IPS-NIHi11 (cell line): Measurements from ENCODE around the gene GABBR2.

ENCODE experiments used
- DNase-seq: peaks from one replicate; pipeline ENCODE4 v3.0.0; 2012; ENCODE audit warnings: mixed read lengths, low spot score

GABBR2 gene

GRCh38 chr9:98568909-98569469 lies 139.7 kb downstream of the GABBR2 start:
- DNase-seq, result no peak

- no peak for DNase-seq
These were observed 140.4 kb downstream of the GABBR2 start for GRCh38 chr9:98568234-98568908.

DNA sequence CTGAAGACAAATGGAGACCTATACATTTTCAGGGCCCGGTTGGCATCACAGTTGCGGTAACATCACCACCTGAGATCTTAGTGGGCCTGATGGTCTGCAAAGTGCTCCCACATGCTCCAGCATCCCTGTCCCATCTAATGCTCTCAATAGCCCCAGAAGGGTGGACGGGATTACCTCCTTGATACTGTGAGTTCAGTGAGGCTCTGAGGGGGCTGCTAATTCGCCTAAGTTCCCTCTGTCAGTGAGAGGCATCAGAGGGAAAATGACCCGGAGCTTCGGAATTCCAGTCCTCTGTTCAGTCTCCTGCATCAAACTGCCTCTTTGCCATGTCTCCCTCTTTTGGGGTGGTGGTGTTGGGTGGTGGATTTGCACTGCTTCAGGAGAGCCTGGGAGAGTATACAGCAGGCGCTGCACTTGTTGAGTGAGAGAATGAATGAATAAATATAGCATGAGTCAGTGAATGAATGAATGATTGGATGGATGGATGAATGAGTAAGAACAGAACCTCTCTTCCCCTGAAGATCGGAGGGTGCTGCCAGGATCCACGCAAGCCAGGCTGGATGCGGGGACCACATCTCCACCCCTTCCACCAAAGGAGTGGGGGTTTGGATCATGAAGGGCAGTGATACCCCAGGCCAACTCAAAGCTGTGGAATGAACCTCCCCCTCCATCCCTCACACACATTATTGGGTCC lies 141.0 kb downstream of the GABBR2 start:
- no peak for DNase-seq

GRCh38 chr9:98565152-98566135 lies 143.3 kb downstream of the GABBR2 start:
- DNase-seq, result no peak

DNA sequence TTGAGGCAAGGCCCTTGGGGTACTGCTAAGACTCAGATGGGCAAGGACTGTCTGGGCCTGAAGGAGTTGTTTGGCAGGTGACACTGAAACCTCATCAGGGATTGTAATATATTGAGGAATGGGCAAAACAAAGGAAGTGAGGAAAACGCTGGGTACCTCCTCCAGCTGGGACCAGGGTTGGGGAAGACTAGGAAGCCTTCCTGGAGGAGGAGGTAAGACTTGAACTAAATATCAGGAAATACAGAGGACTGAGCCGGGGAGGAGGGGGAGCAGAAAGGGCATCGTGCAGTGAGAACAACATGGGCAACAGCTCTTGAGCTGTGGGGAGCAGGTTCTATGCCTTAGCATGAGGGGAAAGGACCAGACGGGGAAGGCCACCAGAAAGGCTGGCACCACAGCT lies 144.0 kb downstream of the GABBR2 start:
- no peak for DNase-seq

DNA sequence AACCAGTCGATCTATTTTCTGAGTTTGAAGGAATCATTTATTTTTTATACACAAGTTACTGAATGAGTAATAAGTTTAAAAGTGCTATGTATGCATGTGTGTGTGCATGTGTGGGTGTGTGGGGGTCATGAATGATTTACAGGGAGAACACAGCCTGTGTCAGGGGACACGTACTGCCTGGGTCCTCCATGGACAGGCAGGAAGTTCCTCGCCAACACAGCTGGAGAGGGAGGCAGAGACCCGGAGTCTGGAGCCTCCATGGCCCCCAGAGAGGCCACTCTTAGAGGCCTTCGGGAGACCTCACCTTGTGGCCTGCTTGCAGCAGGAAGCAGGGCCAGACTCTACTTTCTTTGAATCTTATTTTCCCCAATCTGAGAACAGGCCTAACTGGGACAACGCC lies 144.7 kb downstream of the GABBR2 start:
- no peak for DNase-seq

GRCh38 chr9:98563212-98563907 lies 145.4 kb downstream of the GABBR2 start:
- no peak for DNase-seq

DNA sequence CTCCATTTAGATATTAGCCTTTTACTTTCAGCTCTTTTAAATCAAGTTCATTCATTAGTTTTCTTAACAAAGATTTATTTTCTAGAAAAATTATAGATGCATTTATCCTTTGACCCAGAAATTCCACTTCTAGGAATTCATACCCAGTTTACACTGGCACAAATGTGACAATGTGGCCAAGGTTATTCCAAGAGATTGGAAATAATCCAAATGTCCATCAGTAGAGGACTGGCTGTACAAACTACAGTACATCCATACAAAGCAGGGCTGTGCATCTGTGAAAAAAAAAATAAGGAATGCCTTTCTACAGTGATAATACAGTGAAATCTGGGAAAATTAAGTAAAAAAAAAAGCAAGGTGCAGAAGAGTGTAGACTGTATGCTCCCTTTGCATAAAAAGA lies 149.2 kb downstream of the GABBR2 start:
- no peak for DNase-seq

GRCh38 chr9:98558575-98558974 lies 150.2 kb downstream of the GABBR2 start:
- no peak for DNase-seq

- no peak for DNase-seq
These were observed 152.2 kb downstream of the GABBR2 start for GRCh38 chr9:98556511-98556910.

DNA sequence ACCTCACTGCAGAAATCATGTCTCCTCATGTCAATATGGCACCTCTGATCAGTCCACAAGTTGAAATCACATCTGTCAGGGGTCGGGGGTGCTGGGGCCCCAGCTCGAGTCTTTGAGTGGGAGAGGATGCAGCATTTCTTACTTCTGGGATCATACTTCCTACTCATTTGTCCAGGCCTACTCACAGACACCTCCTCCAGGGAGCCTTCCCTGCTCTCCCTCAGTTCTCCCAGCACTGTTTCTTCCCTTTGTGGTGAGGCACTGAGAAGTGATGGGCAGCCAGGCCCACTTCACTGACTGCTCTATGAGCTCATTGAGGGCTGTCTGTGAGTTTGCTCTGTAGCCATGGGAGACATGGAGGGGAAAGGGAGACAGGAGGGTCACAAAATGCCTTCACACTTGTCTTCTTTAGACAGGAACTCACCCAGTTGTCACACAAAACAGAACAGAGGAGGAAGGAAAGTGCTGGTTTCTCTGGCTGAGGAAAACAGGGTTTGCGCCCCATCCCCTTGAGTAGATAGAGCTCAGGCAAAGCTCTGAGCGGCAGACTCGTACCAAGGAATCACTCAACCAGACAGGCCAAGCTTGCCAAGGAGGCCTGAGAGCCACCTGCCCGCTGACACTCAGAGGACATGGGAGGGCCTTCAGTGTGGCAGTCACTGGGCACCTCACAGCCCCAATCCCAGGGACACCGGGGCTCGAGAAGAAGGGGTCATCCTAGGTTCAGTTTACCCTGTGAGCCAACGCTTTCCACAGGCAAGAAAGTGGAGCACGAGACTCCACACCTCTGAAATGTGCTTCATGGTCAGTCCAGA lies 152.9 kb downstream of the GABBR2 start:
- DNase-seq, result no peak

DNA sequence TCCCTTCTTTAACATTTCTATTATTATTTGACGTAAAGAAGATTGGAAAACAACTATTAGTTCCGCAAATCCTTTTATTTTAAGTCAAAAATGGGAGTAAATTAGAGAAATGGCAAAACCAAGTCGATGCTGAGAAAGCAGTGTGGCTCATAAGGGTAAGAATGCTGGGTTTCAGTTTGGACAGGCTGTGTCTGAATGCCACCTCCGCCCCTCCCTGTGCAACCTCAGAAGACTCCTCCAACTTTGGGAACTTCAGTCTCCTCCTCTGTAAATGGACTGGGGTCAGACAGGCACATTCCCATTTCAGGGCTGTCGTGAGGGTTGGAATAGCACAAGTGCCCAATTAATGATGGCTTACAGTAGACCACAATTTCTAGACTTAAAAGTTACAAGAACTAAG lies 154.0 kb downstream of the GABBR2 start:
- DNase-seq, result no peak

DNA sequence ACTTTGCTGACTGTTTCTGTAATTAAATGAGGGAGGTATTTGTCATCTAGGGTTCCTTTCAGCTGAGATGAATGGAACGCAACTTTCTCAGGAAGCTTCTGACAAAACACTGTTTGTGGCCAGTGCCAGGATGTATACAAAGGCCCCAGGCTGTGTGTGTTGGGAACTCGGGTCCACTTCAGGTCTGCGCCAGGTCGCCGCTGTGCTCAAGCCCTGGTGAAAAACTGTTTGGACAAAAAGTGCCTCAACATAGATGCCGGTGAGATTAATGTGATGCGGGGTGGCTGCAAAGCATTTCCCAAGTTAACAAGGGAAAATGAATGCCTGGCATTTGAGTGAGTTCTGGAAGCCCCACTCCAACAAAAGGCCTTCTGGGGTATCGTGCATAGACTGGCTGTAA lies 156.4 kb downstream of the GABBR2 start:
- no peak for DNase-seq

DNA sequence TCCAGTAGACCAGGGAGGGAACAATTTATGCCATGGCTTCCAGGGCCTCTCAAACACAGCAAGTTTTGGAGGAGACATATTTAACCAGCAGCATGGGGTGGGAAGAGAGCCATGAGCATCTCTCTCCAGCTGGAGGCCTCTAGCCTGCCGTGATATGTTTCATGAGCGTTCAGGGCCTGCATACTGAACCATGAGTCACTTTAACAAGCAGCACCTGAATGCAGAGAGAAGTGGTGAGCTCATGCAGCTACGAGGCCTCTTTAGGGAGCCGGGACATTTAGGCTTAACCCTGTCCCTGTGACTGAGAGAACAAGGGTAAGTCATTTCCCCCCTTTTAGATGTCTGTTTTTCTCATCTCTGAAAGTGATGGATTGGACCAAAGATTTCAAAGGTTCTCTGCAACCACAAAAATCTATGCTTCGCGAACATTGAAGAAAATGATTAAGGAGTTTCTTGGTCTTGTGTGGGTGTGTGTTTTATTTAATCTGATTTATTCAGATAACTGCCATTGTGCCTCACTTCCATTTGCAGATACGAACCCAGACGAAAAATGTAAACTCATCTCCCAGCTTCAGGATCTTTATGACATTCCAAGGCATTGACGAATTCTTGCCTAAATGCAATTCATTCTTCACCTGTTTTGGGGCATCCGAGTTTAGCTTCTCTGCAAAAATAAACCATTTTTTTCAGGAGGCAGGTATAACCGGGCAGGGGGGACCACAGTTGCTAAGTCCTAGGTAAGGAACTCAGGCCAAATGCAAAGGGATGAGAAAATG lies 157.0 kb downstream of the GABBR2 start:
- no peak for DNase-seq

DNA sequence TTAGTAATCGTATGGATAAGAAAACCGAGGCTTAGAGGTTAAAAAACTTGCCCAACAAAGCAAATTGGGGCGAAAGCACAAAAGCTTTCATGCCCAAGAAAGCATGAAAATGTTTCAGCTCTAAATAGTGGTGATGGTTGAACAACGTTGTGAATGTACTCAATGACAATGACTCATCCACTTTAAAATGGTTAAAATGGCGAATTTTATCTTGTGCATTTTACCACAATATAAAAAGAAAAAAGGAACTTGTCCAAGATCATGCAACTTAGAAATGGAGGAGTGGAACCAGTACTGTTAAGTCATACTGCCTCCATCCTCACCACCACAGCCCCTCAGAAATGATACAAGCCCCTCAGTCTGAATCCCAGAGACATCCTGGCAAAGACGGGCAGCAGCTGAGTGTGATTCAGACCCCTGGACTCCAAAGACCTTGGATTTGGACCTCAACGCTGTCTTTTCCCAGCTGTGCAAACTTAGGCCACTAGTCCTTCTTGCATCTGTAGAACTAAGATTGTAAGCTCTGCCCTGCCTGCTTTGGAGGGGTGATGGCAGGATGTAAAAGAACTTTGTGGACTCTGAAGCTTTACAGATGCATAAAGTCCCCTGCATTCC lies 158.4 kb downstream of the GABBR2 start:
- DNase-seq, result no peak

DNA sequence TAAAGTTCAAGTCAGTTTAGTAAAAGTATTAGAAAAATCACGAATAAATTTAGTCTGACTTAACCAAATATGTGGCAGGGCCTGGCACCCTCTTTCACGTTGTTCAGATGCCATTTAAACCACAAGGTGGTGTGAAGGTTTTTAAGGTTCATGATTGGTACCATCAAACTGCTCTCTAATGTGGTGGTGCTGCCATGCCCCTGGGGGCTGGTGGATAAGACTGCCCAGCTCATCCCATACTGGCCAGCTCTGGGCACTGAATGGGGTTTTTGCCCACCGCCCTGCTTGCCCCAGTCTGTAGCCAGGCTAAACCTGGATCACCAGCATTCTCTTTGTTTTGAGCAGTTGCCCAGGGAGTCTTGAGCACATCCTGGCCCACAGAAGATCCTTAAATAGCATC lies 159.3 kb downstream of the GABBR2 start:
- no peak for DNase-seq

- no peak for DNase-seq
These were observed 161.1 kb downstream of the GABBR2 start for GRCh38 chr9:98547606-98548005.

DNA sequence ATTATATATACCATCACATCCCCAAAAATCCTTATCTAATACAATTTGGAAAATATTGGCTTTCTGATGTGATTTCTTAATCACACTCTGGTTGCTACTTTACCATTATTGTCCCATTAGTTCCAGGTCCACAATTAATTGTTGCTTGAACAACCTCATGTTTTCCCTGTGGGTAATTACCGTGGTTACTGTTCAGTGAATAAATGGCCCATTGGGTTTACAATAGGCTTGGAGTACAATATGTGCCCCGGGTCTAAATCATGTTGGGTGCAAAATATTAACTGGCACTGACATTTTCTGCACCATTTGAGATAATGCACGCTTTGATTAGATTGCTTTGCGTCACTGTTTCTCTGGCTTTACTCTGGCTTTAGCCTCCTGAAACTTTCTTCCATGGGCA lies 163.7 kb downstream of the GABBR2 start:
- no peak for DNase-seq

DNA sequence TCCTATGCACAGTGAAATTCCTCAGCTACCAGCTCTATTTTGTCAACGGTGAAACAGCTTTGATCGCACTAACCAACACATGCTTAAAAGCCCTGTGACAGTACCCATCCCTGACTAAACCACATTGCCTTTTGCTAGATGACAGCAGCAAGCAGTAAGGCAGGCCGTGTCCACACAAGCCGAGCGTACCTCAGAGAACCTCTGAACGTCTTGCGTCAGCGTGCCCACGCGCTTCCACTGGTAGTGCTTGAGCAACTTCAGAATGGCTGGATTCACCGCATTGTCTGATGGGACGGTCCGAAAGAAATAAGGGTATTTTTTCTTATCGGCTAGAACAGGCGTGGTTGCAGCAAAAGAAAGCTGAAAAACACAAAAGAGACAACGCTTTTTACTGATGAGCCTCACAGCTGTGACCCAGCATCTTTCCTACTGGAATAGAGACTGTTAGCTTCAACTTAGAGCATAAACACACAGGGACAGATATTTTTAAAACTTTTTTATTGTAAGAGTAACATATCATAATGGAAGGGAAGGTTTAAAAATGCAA lies 167.0 kb downstream of the GABBR2 start:
- no peak for DNase-seq
